ENCODE results near the gene TLX2.
A peak's percentile ranks its signal among the peaks of the same experiment; 100 is the strongest.

Gene TLX2

DNA sequence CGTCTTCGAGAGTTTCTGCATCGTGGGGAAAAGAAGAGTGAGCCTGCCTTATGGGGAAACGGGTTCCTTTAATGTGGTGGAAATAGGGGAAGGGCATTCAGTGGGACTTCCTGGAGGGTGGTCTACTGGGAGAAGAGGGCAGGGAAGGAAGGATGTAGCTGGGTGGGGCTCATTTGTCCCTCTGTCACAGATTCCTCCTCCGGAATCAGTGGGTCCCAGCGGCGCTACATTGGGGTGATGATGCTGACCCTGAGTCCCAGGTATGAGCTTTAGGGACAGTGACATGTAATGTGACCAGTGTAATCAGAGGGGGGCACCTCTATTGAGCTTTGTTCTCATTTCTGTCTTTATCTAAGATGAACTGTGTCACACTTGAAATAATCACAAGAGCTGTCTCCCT is 17.4 kb downstream of the TLX2 start:
- DNase-seq (ENCODE audit: low read depth in 3 of 3) = no peak

DNA sequence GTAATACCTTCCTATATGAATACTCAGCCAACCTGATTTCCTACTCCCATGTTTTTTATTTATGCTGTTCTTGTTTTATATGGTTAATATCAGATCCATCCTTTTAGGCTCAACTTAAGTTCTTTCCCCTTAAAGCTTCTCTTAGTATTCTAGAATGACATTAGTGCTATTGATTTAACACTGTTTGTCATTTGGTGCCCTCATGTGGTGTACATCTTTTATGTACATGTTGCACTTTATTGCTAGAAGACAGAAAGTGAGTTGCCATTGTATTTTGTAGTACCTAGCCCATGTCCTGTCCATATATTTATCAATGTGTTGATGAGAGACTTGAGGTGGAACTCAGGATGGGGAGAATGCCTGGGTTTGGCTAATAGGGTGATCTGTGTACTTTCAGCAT is 18.0 kb downstream of the TLX2 start:
- no peak for DNase-seq (ENCODE audit: low read depth in 3 of 3)

DNA sequence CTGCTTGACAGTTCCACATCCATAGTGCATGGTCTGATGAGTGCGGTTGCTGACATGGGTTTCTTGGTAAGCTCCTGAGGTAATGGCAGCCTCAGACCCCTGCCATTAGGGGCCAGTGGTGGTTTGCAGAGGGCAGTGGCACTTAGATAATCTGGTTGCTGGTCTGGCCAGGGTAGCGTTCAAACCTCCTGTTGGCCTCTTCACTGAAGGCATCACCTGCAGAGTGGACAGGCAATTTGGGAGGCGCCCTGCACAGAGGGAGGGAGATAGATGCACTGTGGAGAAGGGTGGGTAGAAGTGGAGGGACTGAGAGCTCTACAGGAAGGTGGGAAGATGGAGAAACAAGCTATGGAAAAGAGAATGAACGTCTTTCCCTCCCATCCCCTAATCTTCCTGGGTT is 19.2 kb downstream of the TLX2 start:
- DNase-seq (ENCODE audit: low read depth in 3 of 3) = no peak

DNA sequence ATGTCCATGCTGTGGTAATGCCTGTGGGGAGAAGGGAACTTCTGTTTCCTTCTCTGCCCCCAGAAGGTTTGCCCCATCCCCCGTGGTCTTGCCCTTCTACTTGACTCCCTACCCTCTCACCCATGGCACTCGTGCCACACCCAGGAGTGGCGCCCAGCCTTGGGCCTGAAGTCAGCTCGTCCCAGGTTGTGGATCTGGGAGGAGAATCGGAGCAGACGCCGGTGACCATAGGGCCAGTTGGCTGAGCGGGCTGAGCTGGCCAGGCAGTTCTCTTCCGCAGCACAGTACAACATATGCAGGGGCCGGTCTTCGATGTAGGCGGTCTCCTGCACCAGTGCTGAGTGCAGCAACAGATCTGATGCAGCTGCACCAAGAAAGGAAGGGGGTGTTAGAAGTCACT is 20.2 kb downstream of the TLX2 start:
- no peak for DNase-seq (ENCODE audit: low read depth in 3 of 3)

DNA sequence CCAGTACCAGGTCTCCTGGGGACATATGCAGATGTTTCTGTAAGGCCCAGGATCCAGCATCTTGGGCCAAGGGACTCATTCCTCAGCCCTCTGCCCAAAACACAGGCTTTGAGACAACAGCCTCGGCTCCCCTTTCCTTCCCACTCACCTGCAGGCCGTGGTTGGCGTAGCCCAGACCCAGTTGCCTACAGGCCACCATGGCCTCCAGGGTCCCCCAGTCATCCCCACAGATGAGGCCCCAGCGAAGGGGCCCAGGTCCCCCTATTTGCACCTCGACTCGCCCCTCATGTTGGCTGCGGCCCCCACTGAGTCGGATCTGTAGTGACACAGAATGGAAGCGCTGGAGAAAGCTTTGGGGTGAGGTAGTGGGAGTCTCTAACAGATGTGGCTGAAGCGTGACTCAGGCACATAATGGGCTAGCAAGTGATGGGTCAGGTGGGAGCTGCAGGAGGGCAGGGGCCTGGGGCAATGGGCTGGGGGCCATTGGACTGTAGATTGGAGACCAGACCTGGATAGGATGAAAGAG is 21.3 kb downstream of the TLX2 start:
- DNase-seq (ENCODE audit: low read depth in 3 of 3) = no peak

DNA sequence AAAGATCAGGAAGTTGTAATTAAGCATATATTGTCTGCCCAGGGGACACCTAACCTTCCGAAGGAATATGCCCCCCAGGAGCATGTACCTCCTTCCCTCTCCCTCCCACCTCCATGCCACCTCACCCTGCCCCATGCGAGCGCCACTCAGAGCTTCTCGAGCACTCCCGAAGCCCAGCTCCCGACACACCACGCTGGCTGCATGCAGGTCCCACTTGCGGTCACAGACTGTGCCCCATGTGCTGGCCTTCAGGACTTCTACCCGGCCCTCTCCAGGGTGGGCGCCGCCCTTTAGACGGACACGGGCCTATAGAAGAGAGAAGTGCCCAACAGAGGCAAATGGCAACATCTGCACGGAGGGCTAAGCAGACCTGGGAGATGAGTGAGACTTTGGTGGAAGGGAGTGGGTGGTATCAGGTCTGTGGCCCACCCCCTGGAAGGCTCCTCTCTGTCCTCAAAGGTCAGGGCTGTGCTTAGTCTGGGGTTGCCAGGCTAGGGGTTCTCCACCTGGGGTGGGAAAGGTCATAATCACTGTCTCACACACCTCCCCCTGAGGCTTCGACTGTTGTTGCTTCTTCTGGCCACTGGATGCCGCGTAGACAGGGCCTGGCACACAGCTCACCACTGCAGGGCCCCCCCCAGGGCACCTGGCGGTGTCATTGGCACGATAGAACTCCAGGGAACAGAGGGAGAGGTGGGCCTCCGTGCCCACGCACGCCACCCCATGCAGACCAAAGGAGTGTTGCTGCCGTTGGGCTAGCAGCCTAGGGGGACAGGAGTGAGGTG is 22.1 kb downstream of the TLX2 start:
- no peak for DNase-seq (ENCODE audit: low read depth in 3 of 3)

DNA sequence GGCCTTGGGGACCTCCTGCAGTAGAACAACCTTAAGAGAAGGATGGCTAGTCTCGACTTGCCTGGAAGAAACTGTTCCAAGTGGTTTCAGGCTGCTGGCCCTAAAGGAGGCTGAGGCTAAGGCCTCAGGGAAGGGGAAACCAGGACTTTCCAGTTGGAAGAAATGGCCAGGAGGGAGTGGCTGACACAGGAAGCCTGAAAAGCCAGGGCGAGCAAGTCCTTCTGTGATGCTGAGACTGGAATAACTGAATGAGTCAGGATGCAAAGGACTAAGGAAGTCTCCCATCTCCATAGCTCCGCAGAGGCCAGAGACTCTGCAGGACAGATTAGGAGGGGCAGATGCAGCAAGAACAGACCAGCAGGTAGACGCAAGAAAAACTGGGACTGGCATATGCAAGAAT is 22.9 kb downstream of the TLX2 start:
- DNase-seq (ENCODE audit: low read depth in 3 of 3) = no peak

DNA sequence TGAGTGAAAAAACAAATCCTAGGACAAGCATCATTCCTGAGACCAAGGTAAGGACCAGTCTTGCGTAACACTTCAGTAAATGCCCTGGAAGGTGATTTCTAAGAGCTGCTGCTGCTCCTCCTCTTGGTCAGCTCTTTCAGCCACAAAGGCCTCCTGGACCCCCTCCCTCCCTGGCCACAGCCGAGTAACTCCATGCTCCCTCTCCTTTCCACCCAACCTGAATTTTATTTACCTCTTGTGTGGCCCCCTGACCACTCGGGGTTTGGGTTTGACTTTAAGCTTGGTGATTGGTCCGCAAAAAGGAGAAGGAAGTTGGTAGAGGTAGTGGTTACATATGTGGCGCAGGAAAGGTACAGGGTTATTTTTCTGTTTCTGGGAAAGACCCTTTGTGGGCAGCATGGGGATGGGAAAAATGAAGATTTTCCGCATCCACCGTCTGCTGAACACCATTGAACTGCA is 24.7 kb downstream of the TLX2 start:
- no peak for DNase-seq (ENCODE audit: low read depth in 3 of 3)

DNA sequence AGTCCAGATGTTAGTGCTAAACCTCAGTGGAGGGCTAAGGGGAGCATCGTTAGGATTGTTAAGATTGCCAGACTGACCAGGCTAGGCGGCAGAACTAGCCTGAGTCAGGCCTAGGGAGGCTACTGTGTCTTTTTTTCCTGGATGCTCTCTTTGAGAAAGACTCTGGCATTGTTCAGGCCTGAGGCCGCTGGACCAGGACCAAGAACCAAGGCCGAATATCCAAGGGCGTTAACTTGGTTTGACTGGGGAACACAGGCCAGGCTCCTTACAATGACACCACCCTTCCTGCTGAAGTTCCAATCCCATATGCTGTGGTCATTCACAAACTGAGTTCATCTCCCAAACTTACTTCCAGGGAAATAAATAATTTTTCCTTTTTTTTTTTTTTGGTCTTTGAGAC is 26.0 kb downstream of the TLX2 start:
- no peak for DNase-seq (ENCODE audit: low read depth in 3 of 3)

DNA sequence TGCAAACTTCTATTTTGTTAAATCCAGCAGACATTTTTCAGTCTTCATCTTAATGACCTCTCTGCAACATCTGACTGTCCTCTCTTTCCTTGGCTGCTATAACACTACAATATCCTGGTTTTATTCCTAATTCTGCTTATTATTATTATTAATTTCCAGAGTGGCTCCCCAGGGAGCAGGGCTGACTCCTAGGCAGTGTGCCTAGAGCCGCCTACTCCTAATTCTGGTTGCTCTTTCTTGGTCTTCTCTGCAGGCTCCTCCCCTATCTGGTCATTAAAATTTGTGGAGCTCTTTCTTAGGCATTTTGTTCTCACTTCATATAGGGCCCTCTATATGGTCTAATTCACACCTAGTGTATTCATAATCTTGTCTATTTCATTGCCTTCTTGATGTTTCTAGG is 28.7 kb downstream of the TLX2 start:
- no peak for DNase-seq (ENCODE audit: low read depth in 3 of 3)

DNA sequence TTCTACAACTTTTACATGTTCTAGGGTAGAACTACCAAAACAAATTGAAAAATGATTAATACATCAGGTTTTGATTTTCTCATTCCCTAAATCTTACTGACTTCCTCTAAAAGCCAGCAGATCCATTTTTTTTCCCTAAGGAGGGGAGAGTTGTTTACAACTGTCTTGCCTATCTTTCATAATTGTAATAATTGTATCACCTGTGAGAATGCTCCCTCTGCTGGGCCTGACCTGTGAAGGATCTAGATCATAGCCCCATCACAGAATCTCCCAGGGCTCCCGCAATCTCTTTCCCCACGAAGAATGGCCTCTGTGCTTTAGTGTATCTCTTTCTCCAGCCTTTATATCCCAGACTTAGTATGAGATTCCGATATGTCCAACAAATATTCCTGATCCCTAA is 30.4 kb downstream of the TLX2 start:
- DNase-seq (ENCODE audit: low read depth in 3 of 3) = no peak

DNA sequence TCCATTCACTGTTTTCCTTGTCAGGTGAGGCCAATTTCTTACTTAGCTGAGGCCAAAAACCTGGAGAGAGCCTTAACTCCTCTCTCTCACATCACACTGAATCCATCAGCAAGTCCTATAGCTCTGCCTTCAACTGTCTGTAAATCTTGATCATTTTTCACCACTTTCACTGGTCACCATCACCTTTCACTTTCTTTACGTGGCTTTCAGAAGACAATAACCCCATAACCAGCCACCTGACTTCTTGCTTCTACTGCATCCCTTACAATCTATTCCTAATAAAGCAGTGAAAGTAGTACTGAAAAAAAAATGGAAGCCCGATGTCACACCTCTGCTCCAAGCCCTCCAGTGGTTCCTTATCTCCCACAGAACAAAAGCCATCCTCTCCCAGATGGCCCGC is 31.8 kb downstream of the TLX2 start:
- DNase-seq (ENCODE audit: low read depth in 3 of 3) = no peak

DNA sequence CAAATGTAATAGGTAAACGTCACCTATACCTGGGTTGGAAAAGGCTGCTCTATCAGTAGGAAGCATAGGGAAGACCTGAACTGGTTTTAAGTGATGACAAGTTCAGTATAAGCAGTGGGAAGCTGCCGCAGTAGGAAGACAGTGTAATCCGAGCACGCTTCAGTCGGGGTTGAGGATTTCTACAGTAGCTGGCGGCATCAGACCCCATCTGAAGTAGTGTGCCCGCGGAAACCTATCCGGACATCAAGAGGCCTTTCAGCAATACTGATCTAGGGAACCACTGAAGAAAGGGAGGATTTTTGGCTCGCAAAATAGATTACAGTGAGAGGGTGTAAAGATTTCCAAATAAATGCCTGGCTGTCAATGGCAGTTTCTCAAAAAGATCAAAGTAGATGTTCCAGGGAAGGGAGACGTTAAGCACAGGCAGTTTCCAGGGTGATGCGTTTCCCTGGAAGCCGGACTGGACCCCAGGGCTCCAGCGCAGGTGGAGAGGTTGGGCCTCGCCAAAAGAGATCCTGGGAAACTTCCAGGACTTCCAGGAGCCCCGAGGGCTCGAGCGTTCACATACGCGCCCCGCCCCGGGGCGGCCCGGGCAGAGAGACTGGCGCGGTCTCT is 34.1 kb downstream of the TLX2 start:
- DNase-seq (ENCODE audit: low read depth in 3 of 3) = no peak

DNA sequence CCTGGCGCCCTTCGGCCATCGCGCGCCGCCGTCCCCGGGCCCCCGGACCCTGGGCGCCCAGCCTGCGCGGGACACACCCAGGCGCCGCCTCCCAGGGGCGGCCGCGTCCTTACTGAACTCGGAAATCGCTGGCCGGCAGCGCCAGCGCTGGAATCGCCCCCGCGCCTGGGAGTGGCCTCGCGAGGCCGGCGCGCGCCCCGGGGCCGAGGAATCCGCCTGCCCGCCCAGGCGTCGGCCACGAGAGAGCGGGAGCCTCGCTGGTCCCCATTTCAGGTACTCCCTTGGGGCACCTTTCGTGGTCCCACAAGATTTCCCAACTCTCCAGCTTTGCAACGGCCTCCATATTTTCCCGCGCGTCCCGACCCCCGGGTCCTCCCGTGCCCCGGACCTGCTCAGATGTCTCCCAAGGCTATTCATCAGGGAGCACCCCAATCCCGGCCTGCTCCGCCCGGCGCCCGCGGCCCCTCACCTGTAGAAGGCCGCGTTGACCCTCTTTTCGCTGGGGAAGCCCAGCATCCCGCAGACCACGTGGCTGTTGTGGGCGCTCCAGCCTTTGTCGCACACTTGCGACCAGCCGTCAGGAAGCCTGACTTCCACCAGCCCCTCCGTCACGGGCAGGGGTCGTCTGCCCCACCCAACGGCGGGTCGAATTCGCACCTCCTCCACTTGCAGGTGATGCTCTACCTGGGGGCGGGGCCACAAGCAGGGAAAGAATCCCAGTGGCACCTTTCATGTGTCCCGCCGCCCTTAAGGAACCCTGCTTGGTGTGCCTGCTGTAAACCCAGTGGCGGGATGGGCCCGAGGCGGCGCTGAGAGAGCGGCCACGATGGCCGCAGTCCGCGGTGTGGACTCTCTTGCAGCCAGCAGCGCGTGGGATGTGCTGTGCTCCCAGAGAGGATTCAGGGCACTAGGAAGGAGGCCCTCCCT is 34.9 kb downstream of the TLX2 start:
- DNase-seq (ENCODE audit: low read depth in 3 of 3) = no peak

DNA sequence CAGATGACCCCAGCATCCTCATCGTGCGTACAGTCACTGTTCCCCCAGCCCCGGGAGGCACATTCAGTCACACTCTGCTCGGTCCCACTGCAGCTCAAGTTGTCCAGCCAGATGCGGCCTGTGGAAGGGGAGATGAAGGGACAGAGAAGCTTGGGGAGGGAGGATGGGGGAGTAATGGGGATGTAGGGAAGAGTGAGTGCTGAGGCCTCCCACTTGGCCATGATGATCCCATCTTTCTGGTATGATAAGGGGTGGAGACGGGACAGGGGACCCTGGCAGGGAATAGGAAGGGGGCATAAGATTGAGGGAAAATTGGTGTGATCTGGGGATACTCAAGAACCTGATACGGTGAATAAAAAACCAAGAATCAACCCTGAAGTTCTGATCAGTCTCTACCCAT is 36.0 kb downstream of the TLX2 start:
- no peak for DNase-seq (ENCODE audit: low read depth in 3 of 3)

DNA sequence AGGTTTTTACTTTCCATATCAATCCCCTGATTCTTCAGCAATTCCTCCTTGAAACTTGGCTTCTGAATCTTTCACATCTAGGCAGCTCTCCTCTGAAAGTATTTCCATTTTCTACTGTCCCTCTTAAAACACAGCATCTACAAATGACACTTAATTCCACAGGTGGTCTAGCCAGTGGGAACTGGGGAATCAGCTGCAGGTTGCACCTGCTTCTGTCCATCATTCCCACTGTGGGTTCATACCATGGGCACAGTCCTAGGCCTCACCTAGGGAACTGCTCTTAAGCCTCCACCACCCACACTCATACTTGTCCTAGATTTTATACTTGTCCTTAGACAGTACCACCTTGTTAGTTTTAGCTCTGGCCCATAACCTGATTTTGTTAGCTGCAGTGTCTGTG is 37.3 kb downstream of the TLX2 start:
- DNase-seq (ENCODE audit: low read depth in 3 of 3) = no peak

DNA sequence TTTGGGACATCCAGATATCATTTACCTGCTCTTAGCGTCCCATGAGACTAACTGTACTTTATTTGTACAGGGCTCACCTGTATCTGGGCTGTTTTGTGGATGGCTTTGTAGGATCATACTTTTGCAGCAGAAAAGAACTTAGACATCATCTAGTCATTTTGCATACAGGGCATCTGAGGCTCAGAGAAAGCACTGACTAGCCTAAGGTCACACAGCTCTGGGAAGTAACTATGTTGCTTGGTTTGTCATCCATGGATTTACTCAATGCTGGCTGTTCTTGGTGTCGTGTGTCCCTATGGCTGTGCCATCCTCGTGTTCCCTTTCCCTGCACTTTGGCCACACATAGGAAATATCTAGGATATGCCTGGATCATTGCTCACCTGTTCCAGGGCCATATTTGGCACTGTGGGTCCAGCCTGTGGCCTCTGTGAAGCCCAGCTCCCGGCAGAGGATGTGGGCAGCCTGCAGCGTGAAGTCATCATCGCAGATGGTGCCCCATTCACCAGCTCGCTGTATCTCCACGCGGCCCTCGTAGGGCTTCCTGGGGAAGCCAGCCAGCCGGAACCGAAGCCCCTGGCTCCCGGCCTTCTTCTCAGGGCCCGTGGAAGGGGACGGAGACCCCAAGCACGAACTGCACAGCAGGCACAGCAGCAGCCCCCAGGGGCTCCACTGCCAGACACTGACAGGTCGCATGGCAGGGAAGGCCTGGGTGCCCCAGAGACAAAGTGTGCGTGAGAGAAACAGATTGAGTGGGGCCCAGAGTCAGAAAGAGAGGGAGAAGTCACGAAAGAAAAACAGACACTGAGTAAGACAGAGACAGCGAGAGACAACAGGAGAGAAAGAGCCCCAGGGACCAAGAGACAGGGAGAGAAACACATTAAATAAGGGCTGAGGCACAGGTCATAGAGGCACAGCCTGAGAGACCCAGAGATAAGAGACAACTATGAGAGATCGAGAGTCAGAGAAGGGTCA is 38.0 kb downstream of the TLX2 start:
- DNase-seq (ENCODE audit: low read depth in 3 of 3) = no peak

DNA sequence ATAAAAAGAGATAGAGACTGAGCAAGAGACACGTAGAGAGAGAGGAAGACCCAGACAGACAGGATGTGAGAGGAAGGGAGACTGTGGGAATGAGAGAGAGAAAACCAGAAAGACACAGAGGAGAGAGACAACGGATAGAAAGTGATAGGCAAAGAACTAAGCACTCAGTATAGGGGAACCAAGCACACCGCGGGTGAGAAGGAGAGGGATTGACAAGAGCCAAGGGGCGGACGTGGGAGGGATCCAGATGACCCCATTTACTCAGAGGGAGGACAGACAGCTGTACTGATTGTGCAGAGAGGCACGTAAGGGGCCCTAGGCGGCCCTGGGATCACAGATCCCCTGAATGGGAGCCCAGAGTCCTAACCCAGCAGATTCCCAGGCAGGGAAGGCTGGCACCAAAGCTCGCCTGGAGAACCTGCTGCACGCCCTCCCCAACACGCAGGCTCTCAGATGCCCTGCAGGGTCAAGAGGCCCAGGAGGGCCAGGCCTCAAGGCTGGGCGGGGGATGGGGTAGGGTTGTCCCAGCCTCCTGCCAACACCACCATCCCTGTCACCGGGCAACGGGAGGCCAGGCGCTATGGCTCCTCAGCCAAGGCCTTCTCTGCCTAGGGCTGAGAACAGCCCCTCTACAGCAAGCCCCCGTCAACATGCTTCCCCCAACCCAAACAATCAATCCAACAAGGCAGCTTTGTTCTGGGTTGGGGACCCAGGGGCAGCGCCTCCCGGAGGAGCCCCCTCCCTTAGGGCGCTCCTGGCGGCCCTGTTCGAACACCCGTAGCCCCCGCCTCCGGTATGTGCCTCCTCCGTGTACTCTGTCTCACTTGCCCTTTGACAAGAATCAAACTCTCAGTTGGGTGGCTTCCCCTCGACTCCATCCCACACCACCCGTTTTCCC is 38.9 kb downstream of the TLX2 start:
- DNase-seq (ENCODE audit: low read depth in 3 of 3) = no peak

DNA sequence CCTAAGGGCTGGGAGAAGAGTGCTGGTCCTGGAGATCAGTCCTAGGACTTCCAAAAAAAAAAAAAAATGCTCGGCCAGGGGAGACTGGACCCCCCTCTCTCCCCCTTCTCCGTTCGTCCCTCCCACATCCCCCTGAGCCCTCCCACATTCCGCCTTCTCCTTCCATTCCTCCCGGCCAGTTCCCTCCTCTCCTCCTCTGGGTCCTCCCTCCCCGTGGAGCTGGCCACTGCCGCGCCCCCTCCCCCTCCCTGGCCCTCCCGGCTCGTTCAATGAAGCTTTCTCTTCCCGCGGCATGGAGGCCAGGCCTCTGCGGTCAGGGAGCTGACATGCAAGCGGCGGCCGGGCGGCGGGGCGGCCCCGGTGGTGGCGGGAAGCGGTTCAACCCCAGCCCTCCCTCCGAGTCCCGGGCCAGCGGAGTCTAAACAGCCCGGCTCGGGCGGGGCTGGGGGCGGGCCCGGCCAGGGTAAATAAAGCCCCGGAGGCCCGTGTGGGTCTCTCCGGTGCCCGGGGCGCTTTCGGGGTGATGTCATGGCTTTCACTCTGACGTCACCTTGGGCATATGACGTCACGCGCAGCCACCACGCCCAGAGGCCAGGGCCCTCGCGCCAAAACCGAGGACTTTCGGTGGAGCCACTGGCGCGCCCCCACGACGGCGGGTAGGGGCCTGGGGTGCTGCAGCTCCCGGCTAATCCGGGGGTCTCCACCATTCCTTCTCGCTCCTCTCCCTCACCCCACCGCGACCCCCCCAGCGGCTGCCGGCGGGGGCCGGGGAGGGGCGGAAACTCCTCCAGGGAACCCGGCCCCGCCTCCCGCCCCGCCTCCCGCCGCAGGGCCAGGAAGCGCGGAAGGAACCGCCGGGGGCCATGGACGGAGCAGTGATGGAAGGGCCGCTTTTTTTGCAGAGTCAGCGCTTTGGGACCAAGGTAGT is 39.9 kb downstream of the TLX2 start, which contains the start of the genes DOK1 and LOXL3:
Gene DOK1 (plus strand): TSS at position 829 of the 928 bp plus-strand sequence. CDS start 35 bp downstream, at position 864.
Gene LOXL3 (minus strand): TSS at position 51 of the 928 bp plus-strand sequence. CDS start 1,308 bp downstream, outside the sequence.
- peak; percentile 67 to 83 (median 74) for DNase-seq (ENCODE audit: low read depth in 3 of 3)

Measured in stimulated activated CD4-positive, alpha-beta T cell treated with anti-CD3 and anti-CD28 coated beads, TNF-alpha, amount 100 ng/mL, for 4 hours (primary cell).